OCI-LY1 (cell line): ENCODE data around the gene EFNA2.

Source experiments
- CTCF ChIP-seq: fragments of 200-600 bp; sonication (generic), shearing (Covaris generic); IDR thresholded peaks from 2 replicates; pipeline ENCODE4 v1.5.1; 2017; ENCODE audit warnings: mild to moderate bottlenecking, antibody characterized with exemption, low read length, moderate library complexity, mixed read lengths
- EZH2 ChIP-seq: fragments of 200-600 bp; sonication (generic), shearing (Covaris generic); IDR thresholded peaks from 2 replicates; pipeline ENCODE4 v1.8.0; 2017; ENCODE audit warnings: borderline replicate concordance, mixed run types, mild to moderate bottlenecking, antibody characterized with exemption, low read length, moderate library complexity, mixed read lengths

- no peak for TF ChIP-seq CTCF
- no peak for TF ChIP-seq EZH2
Measured at GRCh38 chr19:1240925-1241324, 44.7 kb upstream of the EFNA2 start.
